A549 treated with dexamethasone at 1 μM for 4 hours (cell line): ENCODE results near the gene HIGD1C. TPM values are rescaled to one million over a fixed set of nuclear protein-coding genes. Genes with fewer than 3 reads are reported as not detected.

ENCODE experiments used
- total RNA-seq: library from RNA; stranded (reverse); fragments of 200-300 nt; extraction: Qiagen RNA extraction; gene quantifications from 5 replicates; pipeline ENCODE4 v1.2.3, GENCODE V29; 2022

The HIGD1C gene
- total RNA-seq: not detected in 5 replicates

GRCh38 chr12:50952510-50952909 lies at the start of gene HIGD1C:
Gene HIGD1C (plus strand): TSS chr12:50952544. CDS start chr12:50953999, 1,455 bp downstream.

Other genes with a start within 250 kb of the HIGD1C start
- 37.0 to 52.4 TPM (median 46.7 TPM) in 5 replicates for gene ATF1, start 188.4 kb upstream of the HIGD1C start, total RNA-seq
- gene TMPRSS12, start 109.6 kb upstream of the HIGD1C start, total RNA-seq: not detected in 5 replicates
- 16.2 to 22.8 TPM (median 20.2 TPM) in 5 replicates for gene SLC11A2, start 73.8 kb downstream of the HIGD1C start, total RNA-seq
- gene LETMD1, start 95.8 kb downstream of the HIGD1C start, total RNA-seq: 18.6 to 25.1 TPM (median 22.1 TPM) in 5 replicates
- gene CSRNP2, start 131.1 kb downstream of the HIGD1C start, total RNA-seq: 10.5 to 15.2 TPM (median 13.3 TPM) in 5 replicates
- 17.6 to 21.6 TPM (median 21.1 TPM) in 5 replicates for gene TFCP2, start 220.6 kb downstream of the HIGD1C start, total RNA-seq